GM12865 (cell line): ENCODE results near the gene PPP1CC.

ENCODE experiments used
- DNase-seq: peaks from one replicate; pipeline ENCODE4 v3.0.0; 2010; ENCODE audit warnings: low read depth
- H3K4me3 ChIP-seq: 2 replicates; pipeline ENCODE4 v1.5.1; 2011; ENCODE audit warnings: mild to moderate bottlenecking, low read depth, low read length, control low read depth
- CTCF ChIP-seq: IDR thresholded peaks from 2 replicates; pipeline ENCODE4 v1.5.1; 2011; ENCODE audit warnings: low read length, control low read depth, low read depth, inconsistent platforms; ENCODE audit not compliant: insufficient read depth; ENCODE audit errors: missing control alignments

The PPP1CC gene

GRCh38 chr12:110782094-110782493 lies 39.4 kb upstream of the PPP1CC start:
- DNase-seq: no peak
- no peak overlapping the region for H3K4me3 ChIP-seq
- TF ChIP-seq CTCF: no peak

- H3K4me3 ChIP-seq: no peak overlapping the region
- DNase-seq: no peak
- TF ChIP-seq CTCF: no peak
Measured at GRCh38 chr12:110780448-110780847, 37.8 kb upstream of the PPP1CC start.

- H3K4me3 ChIP-seq: no peak overlapping the region
- no peak for DNase-seq
- TF ChIP-seq CTCF: no peak
Measured at GRCh38 chr12:110778833-110779577, 36.3 kb upstream of the PPP1CC start.

GRCh38 chr12:110776410-110776809 lies 33.7 kb upstream of the PPP1CC start:
- no peak for TF ChIP-seq CTCF
- H3K4me3 ChIP-seq: peak overlapping the region; percentile 22; the same call in 1 of the 2 replicates
- DNase-seq: peak; percentile 96

GRCh38 chr12:110775997-110776396 lies 33.3 kb upstream of the PPP1CC start:
- TF ChIP-seq CTCF: no peak
- peak; percentile 21 for DNase-seq
- H3K4me3 ChIP-seq: peak overlapping the region; percentile 20; the same call in 1 of the 2 replicates

- no peak for TF ChIP-seq CTCF
- DNase-seq: no peak
Measured at GRCh38 chr12:110774824-110775223, 32.1 kb upstream of the PPP1CC start.

GRCh38 chr12:110768960-110769359 lies 26.3 kb upstream of the PPP1CC start:
- no peak for TF ChIP-seq CTCF
- H3K4me3 ChIP-seq: no peak overlapping the region

More at GRCh38 chr12:110774824-110775223, 32.1 kb upstream of the PPP1CC start:
- H3K4me3 ChIP-seq: no peak overlapping the region

More at GRCh38 chr12:110768960-110769359, 26.3 kb upstream of the PPP1CC start:
- no peak for DNase-seq
